T-cell (primary cell): Measurements from ENCODE around the gene FCMR. TPM values are rescaled to one million over a fixed set of nuclear protein-coding genes. Genes with fewer than 3 reads are reported as not detected.

ENCODE experiments used
- ATAC-seq, 4 experiments: fragments of 200-7000 bp in 3 of 4; fragments of 150-1000 bp in 1 of 4; cut with Tn5 transposase; replicated peaks in 1 of 4; 1 replicate in 3 of 4; 2 replicates in 1 of 4; pipeline ENCODE4 v1.10.0; 2021; ENCODE audit warnings: moderate library complexity in 3 of 4, mild to moderate bottlenecking in 2 of 4, moderate number of reproducible peaks in 1 of 4
- CTCF ChIA-PET, 2 donors: fragments of 300-600 bp; sonication (Branson Sonifier 250); formaldehyde crosslinking; loops; one replicate each; lab custom pipeline; 2022; ENCODE audit warnings: antibody characterized with exemption in 2 of 2; lab: Charles Lee
- POLR2A ChIA-PET, 2 donors: fragments of 300-600 bp; sonication (Branson Sonifier 250); formaldehyde crosslinking; loops; one replicate each; lab custom pipeline; 2022; ENCODE audit warnings: antibody characterized with exemption in 2 of 2; lab: Charles Lee
- DNase-seq, 35 experiments: peaks; one replicate each; pipeline versions ENCODE4 v3.0.0 to v3.0.0-alpha.2; 2013 to 2023
- H3K27ac ChIP-seq: one replicate; pipeline ENCODE4 v1.5.1; 2013; ENCODE audit warnings: low read length
- H3K27me3 ChIP-seq, 2 experiments: replicated peaks in 1 of 2; 1 replicate in 1 of 2; 2 replicates in 1 of 2; pipeline versions ENCODE4 v1.6.1 to v1.7.0; 2013; ENCODE audit warnings: low read length in 1 of 2, mixed read lengths in 1 of 2; ENCODE audit not compliant: control insufficient read depth in 2 of 2, insufficient read depth in 2 of 2; ENCODE audit errors: extremely low read depth in 1 of 2
- H3K36me3 ChIP-seq, 2 donors: 1 replicate in 1 of 2; 2 replicates in 1 of 2; pipeline versions ENCODE4 v1.6.1 to v1.7.0; 2013; ENCODE audit warnings: low read length in 1 of 2; ENCODE audit not compliant: control insufficient read depth in 2 of 2, insufficient read depth in 1 of 2; ENCODE audit errors: extremely low read depth in 1 of 2
- H3K4me1 ChIP-seq, 2 experiments: 1 replicate in 1 of 2; 2 replicates in 1 of 2; pipeline versions ENCODE4 v1.6.1 to v1.7.0; 2013; ENCODE audit warnings: low read length in 2 of 2, mixed read lengths in 1 of 2; ENCODE audit not compliant: insufficient read depth in 2 of 2, control insufficient read depth in 1 of 2; ENCODE audit errors: extremely low read depth in 1 of 2
- H3K4me3 ChIP-seq, 2 donors: 1 replicate in 1 of 2; 2 replicates in 1 of 2; pipeline versions ENCODE4 v1.5.1 to v1.7.0; 2013; ENCODE audit warnings: mild to moderate bottlenecking in 2 of 2, low read length in 1 of 2, moderate library complexity in 1 of 2; ENCODE audit not compliant: control insufficient read depth in 1 of 2; ENCODE audit errors: extremely low read depth in 1 of 2
- H3K9me3 ChIP-seq: 2 replicates; pipeline ENCODE4 v1.7.0; 2013
- H3K27ac Mint-ChIP-seq, 2 donors: one replicate each; pipeline ENCODE4 v1.8.0; 2020 to 2021; ENCODE audit warnings: mild to moderate bottlenecking in 2 of 2, mixed read lengths in 2 of 2
- H3K27me3 Mint-ChIP-seq, 2 donors: one replicate each; pipeline ENCODE4 v1.8.0; 2021 to 2022; ENCODE audit warnings: mixed read lengths in 2 of 2
- H3K36me3 Mint-ChIP-seq: one replicate; pipeline ENCODE4 v1.8.0; 2021; ENCODE audit warnings: mixed read lengths
- H3K4me1 Mint-ChIP-seq, 3 donors: one replicate each; pipeline ENCODE4 v1.8.0; 2020 to 2022; ENCODE audit warnings: mixed read lengths in 3 of 3, mild to moderate bottlenecking in 1 of 3
- H3K4me3 Mint-ChIP-seq, 3 donors: one replicate each; pipeline ENCODE4 v1.8.0; 2020 to 2022; ENCODE audit warnings: mild to moderate bottlenecking in 3 of 3, mixed read lengths in 3 of 3, moderate library complexity in 3 of 3
- H3K9me3 Mint-ChIP-seq, 3 donors: one replicate each; pipeline ENCODE4 v1.8.0; 2020 to 2022; ENCODE audit warnings: mixed read lengths in 3 of 3
- WGBS: methylation state at CpG from one replicate; pipeline ENCODE4 v1.1.5; 2013; ENCODE audit warnings: missing lambda C conversion rate; ENCODE audit not compliant: insufficient coverage; 5-methylcytosine and 5-hydroxymethylcytosine counted together
- total RNA-seq, 35 experiments: library from RNA in 6 of 35; stranded (reverse) in 6 of 35; fragments of 120-200 nt in 1 of 35; gene quantifications; one replicate each; pipeline versions ENCODE4 v1.2.1 to v1.2.4 and lab custom pipeline; 2013 to 2026

Gene FCMR
- total RNA-seq, 5 donors from 2014 or later (not counting 1 experiment from before 2014, with no cell fraction given) = 275 to 576 (median 453) TPM

GRCh38 chr1:206908038-206908437, 13.7 kb downstream of the FCMR start:
- ChIA-PET POLR2A (no interaction called here), CTCF (interaction anchor here (0.7 to 1.7 kb wide), 11 partner anchors 11 to 183 kb away, joined by 3 to 8 read pairs (median 4); partner anchors contain the start of gene IL20 (in 2 of the 2))
- Mint-ChIP-seq H3K4me3 (peak overlapping the region in 1 of 3 donors; percentile 18), H3K36me3 (peaks cover 66% of the 10 kb centered on the region), H3K27ac (peak overlapping the region; percentile 89 to 90), H3K27me3 (no peaks in the 10 kb centered on the region), H3K9me3 (no peaks in the 10 kb centered on the region), H3K4me1 (peaks cover 87 to 93% (median 90%) of the 10 kb centered on the region in 3 donors)
- Histone ChIP-seq H3K27ac (no peak overlapping the region), H3K36me3 (peaks cover 23 to 86% of the 10 kb centered on the region in 2 donors), H3K27me3 (no peaks in the 10 kb centered on the region), H3K4me3 (no peak overlapping the region), H3K4me1 (peaks cover 68 to 78% of the 10 kb centered on the region in 2 experiments), H3K9me3 (no peaks in the 10 kb centered on the region)
- ATAC-seq (no peak), DNase-seq (no peak)
- 97% methylated on average over 9 of the region's 10 CpGs for WGBS

- Mint-ChIP-seq H3K27me3 (no peaks in the 10 kb centered on the region), H3K4me3 (no peak overlapping the region), H3K4me1 (peaks cover 84 to 93% (median 90%) of the 10 kb centered on the region in 3 donors), H3K9me3 (no peaks in the 10 kb centered on the region), H3K27ac (peak overlapping the region; percentile 89 to 90), H3K36me3 (peaks cover 67% of the 10 kb centered on the region)
- Histone ChIP-seq H3K4me1 (peaks cover 64 to 72% of the 10 kb centered on the region in 2 experiments), H3K9me3 (no peaks in the 10 kb centered on the region), H3K4me3 (no peak overlapping the region), H3K36me3 (peaks cover 28 to 85% of the 10 kb centered on the region in 2 donors), H3K27ac (peak overlapping the region; percentile 24), H3K27me3 (no peaks in the 10 kb centered on the region)
- ChIA-PET CTCF (interaction anchor here (0.5 to 1.9 kb wide), 3 partner anchors 9 to 74 kb away, joined by 3 to 5 read pairs (median 4); no protein-coding TSS in a partner anchor), POLR2A (interaction anchor here in 1 of 2 donors (0.6 kb wide), 1 partner anchor 26 kb away, joined by 5 read pairs; no protein-coding TSS in a partner anchor)
- WGBS = 96% methylated on average over 17 of the region's 23 CpGs
- DNase-seq = no peak
- ATAC-seq = no peak
Observed at GRCh38 chr1:206907304-206907991, 14.3 kb downstream of the FCMR start.

GRCh38 chr1:206905295-206906164, 16.2 kb downstream of the FCMR start:
- H3K4me1 Mint-ChIP-seq = peaks cover 84 to 92% (median 90%) of the 10 kb centered on the region in 3 donors
- peaks cover 63% of the 10 kb centered on the region for H3K36me3 Mint-ChIP-seq
- peak overlapping the region in 1 of 2 donors; percentile 1 for H3K4me3 ChIP-seq
- H3K9me3 Mint-ChIP-seq = no peaks in the 10 kb centered on the region
- ATAC-seq (peak; percentile 13 to 55 (median 52)), DNase-seq (peak in 1 of 35 experiments; percentile 34)
- 29% methylated on average over 1 of the region's 4 CpGs for WGBS
- no peaks in the 10 kb centered on the region for H3K27me3 Mint-ChIP-seq
- H3K27me3 ChIP-seq = no peaks in the 10 kb centered on the region
- no peaks in the 10 kb centered on the region for H3K9me3 ChIP-seq
- ChIA-PET POLR2A (interaction anchor here in 1 of 2 donors (0.6 kb wide), 1 partner anchor 92 kb away, joined by 3 read pairs; no protein-coding TSS in a partner anchor), CTCF (interaction anchor here (0.5 to 1.9 kb wide), 9 partner anchors 13 to 499 kb away, joined by 3 to 7 read pairs (median 5); partner anchors contain the start of gene IL20 (in 1 of the 2))
- peak overlapping the region; percentile 90 to 92 for H3K27ac Mint-ChIP-seq
- peaks cover 28 to 69% of the 10 kb centered on the region in 2 donors for H3K36me3 ChIP-seq
- H3K4me3 Mint-ChIP-seq = peak overlapping the region in 2 of 3 donors; percentile 51 to 74
- H3K27ac ChIP-seq = peak overlapping the region; percentile 49
- peaks cover 50 to 63% of the 10 kb centered on the region in 2 experiments for H3K4me1 ChIP-seq

- Histone ChIP-seq H3K4me1 (peaks cover 43 to 61% of the 10 kb centered on the region in 2 experiments), H3K27ac (peak overlapping the region; percentile 10), H3K4me3 (no peak overlapping the region), H3K9me3 (no peaks in the 10 kb centered on the region), H3K27me3 (no peaks in the 10 kb centered on the region), H3K36me3 (peaks cover 23 to 61% of the 10 kb centered on the region in 2 donors)
- ChIA-PET POLR2A (no interaction called here), CTCF (no interaction called here)
- ATAC-seq = no peak
- WGBS = 97% methylated on average over 9 of the region's 10 CpGs
- Mint-ChIP-seq H3K4me3 (peak overlapping the region in 2 of 3 donors; percentile 51 to 74), H3K36me3 (peaks cover 61% of the 10 kb centered on the region), H3K4me1 (peaks cover 83 to 92% (median 91%) of the 10 kb centered on the region in 3 donors), H3K9me3 (no peaks in the 10 kb centered on the region), H3K27ac (peak overlapping the region; percentile 90 to 92), H3K27me3 (no peaks in the 10 kb centered on the region)
- DNase-seq = no peak
Observed at GRCh38 chr1:206904423-206905142, 17.2 kb downstream of the FCMR start.

GRCh38 chr1:206903687-206904086, 18.1 kb downstream of the FCMR start:
- Mint-ChIP-seq H3K4me3 (no peak overlapping the region), H3K4me1 (peaks cover 84 to 95% (median 93%) of the 10 kb centered on the region in 3 donors), H3K9me3 (no peaks in the 10 kb centered on the region), H3K36me3 (peaks cover 57% of the 10 kb centered on the region), H3K27me3 (no peaks in the 10 kb centered on the region), H3K27ac (peak overlapping the region; percentile 90 to 92)
- H3K27ac ChIP-seq = no peak overlapping the region
- POLR2A ChIA-PET = interaction anchor here in 1 of 2 donors (0.7 kb wide), 1 partner anchor 18 kb away, joined by 3 read pairs; no protein-coding TSS in a partner anchor
- ATAC-seq (no peak), DNase-seq (no peak)
- no peaks in the 10 kb centered on the region for H3K27me3 ChIP-seq
- no peak overlapping the region for H3K4me3 ChIP-seq
- H3K36me3 ChIP-seq = peaks cover 23 to 57% of the 10 kb centered on the region in 2 donors
- H3K4me1 ChIP-seq = peaks cover 39 to 62% of the 10 kb centered on the region in 2 experiments
- no peaks in the 10 kb centered on the region for H3K9me3 ChIP-seq
- CTCF ChIA-PET = no interaction called here
- 100% methylated on average over 1 of the region's 2 CpGs for WGBS
